GM18511 (cell line): Measurements from ENCODE around the gene C1GALT1C1.
"Not testable (repeated sequence)": the region's sequence is repeated elsewhere in the genome, so short reads cannot be mapped to it uniquely, and the experiment has no call there.

Experiments
- ATAC-seq: cut with Tn5 transposase; IDR thresholded peaks from one replicate; pipeline ENCODE4 v1.9.1; 2021; ENCODE audit warnings: mild to moderate bottlenecking, moderate library complexity; ENCODE audit not compliant: unreplicated experiment

C1GALT1C1 gene

GRCh38 chrX:120629667-120630537 lies at the start of gene C1GALT1C1:
Gene C1GALT1C1 (minus strand): TSS chrX:120630054. CDS start chrX:120627166, 2,888 bp downstream.
- ATAC-seq, result peak; percentile 96

- ATAC-seq, result no peak
Observed at GRCh38 chrX:120677004-120677652, 47.3 kb upstream of the C1GALT1C1 start.

- no peak for ATAC-seq
Observed at GRCh38 chrX:120672841-120673530, 43.1 kb upstream of the C1GALT1C1 start.

- ATAC-seq, result no peak
Observed at GRCh38 chrX:120672389-120672788, 42.5 kb upstream of the C1GALT1C1 start.

GRCh38 chrX:120671963-120672362 lies 42.1 kb upstream of the C1GALT1C1 start:
- no peak for ATAC-seq

GRCh38 chrX:120668357-120668756 lies 38.5 kb upstream of the C1GALT1C1 start:
- ATAC-seq, result no peak

GRCh38 chrX:120664535-120664934 lies 34.7 kb upstream of the C1GALT1C1 start:
- ATAC-seq, result not testable (repeated sequence)

GRCh38 chrX:120664081-120664480 lies 34.2 kb upstream of the C1GALT1C1 start:
- ATAC-seq, result no peak

- no peak for ATAC-seq
Observed at GRCh38 chrX:120662662-120663061, 32.8 kb upstream of the C1GALT1C1 start.

- no peak for ATAC-seq
Observed at GRCh38 chrX:120660637-120661036, 30.8 kb upstream of the C1GALT1C1 start.

GRCh38 chrX:120653000-120653399 lies 23.1 kb upstream of the C1GALT1C1 start:
- no peak for ATAC-seq

GRCh38 chrX:120652256-120652655 lies 22.4 kb upstream of the C1GALT1C1 start:
- ATAC-seq, result not testable (repeated sequence)

- no peak for ATAC-seq
Observed at GRCh38 chrX:120647127-120647526, 17.3 kb upstream of the C1GALT1C1 start.

GRCh38 chrX:120642871-120643270 lies 13.0 kb upstream of the C1GALT1C1 start:
- no peak for ATAC-seq

- ATAC-seq, result no peak
Observed at GRCh38 chrX:120638619-120639018, 8.8 kb upstream of the C1GALT1C1 start.

GRCh38 chrX:120625371-120625770 lies 4.5 kb downstream of the C1GALT1C1 start:
- no peak for ATAC-seq

GRCh38 chrX:120617996-120618630 lies 11.7 kb downstream of the C1GALT1C1 start:
- ATAC-seq, result peak; percentile 68

GRCh38 chrX:120614816-120615215 lies 15.0 kb downstream of the C1GALT1C1 start:
- ATAC-seq, result no peak

- ATAC-seq, result no peak
Observed at GRCh38 chrX:120612086-120612485, 17.8 kb downstream of the C1GALT1C1 start.

GRCh38 chrX:120604361-120604782 lies 25.5 kb downstream of the C1GALT1C1 start:
- peak; percentile 66 for ATAC-seq
